ENCODE results near the gene MRPS5. TPM values are rescaled to one million over a fixed set of nuclear protein-coding genes. Genes with fewer than 3 reads are reported as not detected.

Gene MRPS5
- total RNA-seq, 2 experiments from 2014 or later: 89.6 to 90.2 TPM

DNA sequence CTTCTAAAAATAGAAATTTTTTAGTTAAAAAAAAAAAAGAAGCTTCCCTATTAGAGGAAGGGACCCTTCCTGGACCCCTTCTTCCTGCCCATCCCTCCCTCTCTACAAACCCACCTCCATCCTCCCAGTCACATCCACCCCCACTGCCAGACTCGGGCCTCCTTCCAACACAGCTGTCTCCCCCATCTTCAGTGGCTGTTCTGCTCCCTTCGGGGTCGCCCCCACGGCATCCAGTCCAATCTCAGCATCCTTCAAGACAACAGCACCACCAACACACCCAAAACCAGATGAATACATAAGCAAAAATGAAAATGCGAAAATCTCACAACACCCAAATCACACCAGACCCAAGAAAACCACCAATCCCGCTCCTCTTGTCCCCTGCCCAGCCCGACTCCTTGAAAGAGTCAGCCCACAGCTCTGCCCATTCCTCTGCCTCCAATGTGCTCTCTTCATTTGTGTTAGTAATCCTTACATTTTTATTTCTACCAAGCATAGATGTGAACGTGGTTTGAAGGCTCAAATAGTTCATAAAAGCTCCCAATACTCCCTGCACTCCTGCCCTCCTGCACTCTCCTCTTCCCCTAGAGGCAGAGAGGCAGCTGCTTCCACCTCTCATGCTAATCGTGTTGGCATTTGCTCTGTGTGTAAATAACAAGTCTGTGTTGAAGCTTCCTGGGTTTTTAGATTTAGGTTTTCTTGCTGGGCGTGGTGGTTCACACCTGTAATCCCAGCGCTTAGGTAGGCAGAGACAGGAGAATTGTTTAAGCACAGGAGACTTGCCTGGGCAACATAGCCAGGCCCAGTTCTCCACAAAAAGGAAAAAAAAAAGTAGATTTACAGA lies 59.1 kb downstream of the MRPS5 start:
- intact Hi-C loops (cut with micrococcal nuclease; ENCODE audit: unreplicated experiment): no loop called here
- H3K27ac ChIP-seq (ENCODE audit: low read depth, low read length, poor library complexity, severe bottlenecking): no peak overlapping the region
- TF ChIP-seq, protein P1, sequence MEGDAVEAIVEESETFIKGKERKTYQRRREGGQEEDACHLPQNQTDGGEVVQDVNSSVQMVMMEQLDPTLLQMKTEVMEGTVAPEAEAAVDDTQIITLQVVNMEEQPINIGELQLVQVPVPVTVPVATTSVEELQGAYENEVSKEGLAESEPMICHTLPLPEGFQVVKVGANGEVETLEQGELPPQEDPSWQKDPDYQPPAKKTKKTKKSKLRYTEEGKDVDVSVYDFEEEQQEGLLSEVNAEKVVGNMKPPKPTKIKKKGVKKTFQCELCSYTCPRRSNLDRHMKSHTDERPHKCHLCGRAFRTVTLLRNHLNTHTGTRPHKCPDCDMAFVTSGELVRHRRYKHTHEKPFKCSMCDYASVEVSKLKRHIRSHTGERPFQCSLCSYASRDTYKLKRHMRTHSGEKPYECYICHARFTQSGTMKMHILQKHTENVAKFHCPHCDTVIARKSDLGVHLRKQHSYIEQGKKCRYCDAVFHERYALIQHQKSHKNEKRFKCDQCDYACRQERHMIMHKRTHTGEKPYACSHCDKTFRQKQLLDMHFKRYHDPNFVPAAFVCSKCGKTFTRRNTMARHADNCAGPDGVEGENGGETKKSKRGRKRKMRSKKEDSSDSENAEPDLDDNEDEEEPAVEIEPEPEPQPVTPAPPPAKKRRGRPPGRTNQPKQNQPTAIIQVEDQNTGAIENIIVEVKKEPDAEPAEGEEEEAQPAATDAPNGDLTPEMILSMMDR (conservative IDR thresholded peaks at IDR 0.05; ENCODE audit: low read length): no peak
- TF ChIP-seq EZH2phosphoT487 (IDR thresholded peaks at IDR 0.05; ENCODE audit: borderline replicate concordance, low read depth, low read length): no peak

DNA sequence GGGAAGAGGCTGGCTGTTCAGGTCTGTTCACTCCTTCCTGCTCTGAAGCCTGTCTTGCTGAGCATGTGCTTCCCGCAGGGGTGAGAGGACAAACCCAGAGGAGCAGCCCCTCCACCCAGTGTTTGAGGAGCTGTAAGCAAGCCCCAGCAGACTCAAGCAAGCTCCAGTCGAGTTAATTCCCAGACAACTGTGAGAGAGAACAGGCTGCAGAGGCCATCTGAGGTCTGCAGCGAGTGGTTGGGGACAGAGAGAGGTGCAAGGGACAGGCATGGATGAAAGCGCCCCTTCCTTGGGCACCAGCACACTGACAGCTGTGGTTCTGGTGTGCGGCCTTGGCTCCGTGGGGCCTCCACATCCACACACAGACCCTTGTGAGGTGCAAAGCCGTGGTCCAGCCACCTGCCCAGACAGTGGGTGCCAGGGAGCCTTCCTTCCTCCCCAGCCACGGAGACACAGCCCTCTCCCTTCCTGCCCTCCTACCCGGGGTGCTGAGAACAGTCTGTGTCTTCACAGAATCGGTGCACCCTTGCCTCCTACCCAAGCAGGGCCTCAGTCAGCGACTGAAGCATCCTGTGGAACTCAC lies 59.9 kb downstream of the MRPS5 start:
- H2AFZ ChIP-seq (ENCODE audit: low read length): no peak overlapping the region
- H3K36me3 ChIP-seq (ENCODE audit: insufficient read depth, low read length): no peaks in the 10 kb centered on the region
- H3K9me3 ChIP-seq (ENCODE audit: low read length): no peaks in the 10 kb centered on the region
- no peak for DNase-seq (ENCODE audit: low spot score)
- BruUV-seq (replicated peaks): no TSS peak
- H3K27ac ChIP-seq (ENCODE audit: low read depth, low read length, poor library complexity, severe bottlenecking): no peak overlapping the region
- H3K4me2 ChIP-seq (ENCODE audit: low read length): no peak overlapping the region
- H3K79me2 ChIP-seq (ENCODE audit: insufficient read depth, low read depth, low read length): no peaks in the 10 kb centered on the region
- ChIA-PET CTCF (ENCODE audit: unreplicated experiment) (no interaction called here), POLR2A (no interaction called here)
- no peak overlapping the region for H3K4me3 ChIP-seq (ENCODE audit: low read depth, low read length, poor library complexity, severe bottlenecking)
- no peak for TF ChIP-seq EZH2phosphoT487 (IDR thresholded peaks at IDR 0.05; ENCODE audit: borderline replicate concordance, low read depth, low read length)
- TF ChIP-seq, protein P1 (conservative IDR thresholded peaks at IDR 0.05; ENCODE audit: low read length): no peak
- no peaks in the 10 kb centered on the region for H3K9me2 ChIP-seq (ENCODE audit: insufficient read depth, low read length)
- H4K20me1 ChIP-seq (ENCODE audit: insufficient read depth, low read length): no peaks in the 10 kb centered on the region
- no peaks in the 10 kb centered on the region for H3K4me1 ChIP-seq (ENCODE audit: insufficient read depth, low read length, poor library complexity, severe bottlenecking)
- intact Hi-C loops (cut with micrococcal nuclease; ENCODE audit: unreplicated experiment): no loop called here

More for the DNA sequence above, 59.1 kb downstream of the MRPS5 start:
- no peaks in the 10 kb centered on the region for H3K79me2 ChIP-seq (ENCODE audit: insufficient read depth, low read depth, low read length)
- no peaks in the 10 kb centered on the region for H3K4me1 ChIP-seq (ENCODE audit: insufficient read depth, low read length, poor library complexity, severe bottlenecking)
- BruUV-seq (replicated peaks): no TSS peak
- ChIA-PET CTCF (ENCODE audit: unreplicated experiment) (no interaction called here), POLR2A (interaction anchor here (1.1 kb wide), 1 partner anchor 16 kb away, joined by 3 read pairs; no protein-coding TSS in a partner anchor)
- H3K4me2 ChIP-seq (ENCODE audit: low read length): no peak overlapping the region
- H4K20me1 ChIP-seq (ENCODE audit: insufficient read depth, low read length): no peaks in the 10 kb centered on the region
- DNase-seq (ENCODE audit: low spot score): no peak
- H2AFZ ChIP-seq (ENCODE audit: low read length): no peak overlapping the region
- H3K9me2 ChIP-seq (ENCODE audit: insufficient read depth, low read length): no peaks in the 10 kb centered on the region
- H3K4me3 ChIP-seq (ENCODE audit: low read depth, low read length, poor library complexity, severe bottlenecking): no peak overlapping the region
- no peaks in the 10 kb centered on the region for H3K36me3 ChIP-seq (ENCODE audit: insufficient read depth, low read length)
- no peaks in the 10 kb centered on the region for H3K9me3 ChIP-seq (ENCODE audit: low read length)

- intact Hi-C loops (cut with micrococcal nuclease; ENCODE audit: unreplicated experiment): no loop called here
- no peaks in the 10 kb centered on the region for H3K9me2 ChIP-seq (ENCODE audit: insufficient read depth, low read length)
- no peaks in the 10 kb centered on the region for H4K20me1 ChIP-seq (ENCODE audit: insufficient read depth, low read length)
- no peaks in the 10 kb centered on the region for H3K4me1 ChIP-seq (ENCODE audit: insufficient read depth, low read length, poor library complexity, severe bottlenecking)
- H3K9me3 ChIP-seq (ENCODE audit: low read length): no peaks in the 10 kb centered on the region
- H3K4me2 ChIP-seq (ENCODE audit: low read length): no peak overlapping the region
- no peaks in the 10 kb centered on the region for H3K79me2 ChIP-seq (ENCODE audit: insufficient read depth, low read depth, low read length)
- DNase-seq (ENCODE audit: low spot score): no peak
- POLR2A ChIA-PET: no interaction called here
- no peaks in the 10 kb centered on the region for H3K36me3 ChIP-seq (ENCODE audit: insufficient read depth, low read length)
- no peak overlapping the region for H3K27ac ChIP-seq (ENCODE audit: low read depth, low read length, poor library complexity, severe bottlenecking)
- H3K4me3 ChIP-seq (ENCODE audit: low read depth, low read length, poor library complexity, severe bottlenecking): no peak overlapping the region
- no peak overlapping the region for H2AFZ ChIP-seq (ENCODE audit: low read length)
- CTCF ChIA-PET (ENCODE audit: unreplicated experiment): no interaction called here
- no TSS peak for BruUV-seq (replicated peaks)
- no peak for TF ChIP-seq EZH2phosphoT487 (IDR thresholded peaks at IDR 0.05; ENCODE audit: borderline replicate concordance, low read depth, low read length)
- TF ChIP-seq, protein P1 (conservative IDR thresholded peaks at IDR 0.05; ENCODE audit: low read length): no peak
These were observed 60.5 kb downstream of the MRPS5 start for GRCh38 chr2:95061119-95061512.

Measured in OCI-LY7 (cell line).